Measurements from ENCODE around the gene XPO4.

The XPO4 gene

GRCh38 chr13:20848203-20848602, 54.3 kb downstream of the XPO4 start:
- Histone ChIP-seq H3K4ac (ENCODE audit: low read depth in 1 of 2, low read length in 2 of 2) (no peak overlapping the region), H3K9ac (ENCODE audit: low read length) (no peak overlapping the region), H3K23ac (ENCODE audit: low read length in 2 of 2) (no peak overlapping the region), H2AK5ac (ENCODE audit: low read length, severe bottlenecking) (no peak overlapping the region), H2AFZ (ENCODE audit: low read depth, low read length) (no peak overlapping the region), H3K4me3 (ENCODE audit: insufficient read depth in 1 of 2, low read depth in 1 of 2, low read length in 2 of 2) (no peak overlapping the region), H3K36me3 (ENCODE audit: control insufficient read depth in 1 of 2, insufficient read depth in 2 of 2, low read depth in 1 of 2, low read length in 2 of 2) (peaks cover 0 to 3% of the 10 kb centered on the region in 2 experiments), H2BK12ac (ENCODE audit: low read length in 2 of 2) (no peak overlapping the region), H3K18ac (ENCODE audit: low read depth in 1 of 2, low read length in 2 of 2) (no peak overlapping the region), H3K4me1 (ENCODE audit: control insufficient read depth, insufficient read depth, low read depth, low read length) (no peaks in the 10 kb centered on the region), H3K27me3 (ENCODE audit: control insufficient read depth in 1 of 2, insufficient read depth in 1 of 2, low read length in 2 of 2) (no peaks in the 10 kb centered on the region), H2BK15ac (ENCODE audit: low read depth, poor library complexity, severe bottlenecking) (no peak overlapping the region), H4K91ac (ENCODE audit: low read length) (no peak overlapping the region), H2BK5ac (ENCODE audit: low read depth, low read length, poor library complexity, severe bottlenecking) (no peak overlapping the region), H3K27ac (ENCODE audit: low read length, poor library complexity, severe bottlenecking) (no peak overlapping the region), H3K79me1 (replicated peaks; ENCODE audit: low read length, poor library complexity, severe bottlenecking) (peaks cover 18% of the 10 kb centered on the region), H3K9me3 (ENCODE audit: control insufficient read depth, low read length) (no peaks in the 10 kb centered on the region), H3K14ac (ENCODE audit: low read length in 2 of 2) (no peak overlapping the region), H3K4me2 (ENCODE audit: low read length, poor library complexity, severe bottlenecking) (no peak overlapping the region), H2BK120ac (ENCODE audit: low read depth, low read length) (no peak overlapping the region), H4K8ac (ENCODE audit: low read length) (no peak overlapping the region)
- no peak for DNase-seq

GRCh38 chr13:20847296-20847695, 55.2 kb downstream of the XPO4 start:
- H3K23ac ChIP-seq (ENCODE audit: low read length in 2 of 2) = no peak overlapping the region
- no peaks in the 10 kb centered on the region for H3K27me3 ChIP-seq (ENCODE audit: control insufficient read depth in 1 of 2, insufficient read depth in 1 of 2, low read length in 2 of 2)
- 33% methylated on average over 1 of the region's 1 CpG for WGBS
- no peak overlapping the region for H2AK5ac ChIP-seq (ENCODE audit: low read length, severe bottlenecking)
- H3K9ac ChIP-seq (ENCODE audit: low read length) = no peak overlapping the region
- no peaks in the 10 kb centered on the region for H3K4me1 ChIP-seq (ENCODE audit: control insufficient read depth, insufficient read depth, low read depth, low read length)
- no peak overlapping the region for H3K14ac ChIP-seq (ENCODE audit: low read length in 2 of 2)
- no peak overlapping the region for H2BK15ac ChIP-seq (ENCODE audit: low read depth, poor library complexity, severe bottlenecking)
- H3K4me2 ChIP-seq (ENCODE audit: low read length, poor library complexity, severe bottlenecking) = no peak overlapping the region
- H2BK120ac ChIP-seq (ENCODE audit: low read depth, low read length) = no peak overlapping the region
- H2AFZ ChIP-seq (ENCODE audit: low read depth, low read length) = no peak overlapping the region
- no peaks in the 10 kb centered on the region for H3K9me3 ChIP-seq (ENCODE audit: control insufficient read depth, low read length)
- H3K36me3 ChIP-seq (ENCODE audit: control insufficient read depth in 1 of 2, insufficient read depth in 2 of 2, low read depth in 1 of 2, low read length in 2 of 2) = peaks cover 3 to 8% of the 10 kb centered on the region in 2 experiments
- H3K79me1 ChIP-seq (replicated peaks; ENCODE audit: low read length, poor library complexity, severe bottlenecking) = peaks cover 14% of the 10 kb centered on the region
- H3K27ac ChIP-seq (ENCODE audit: low read length, poor library complexity, severe bottlenecking) = no peak overlapping the region
- no peak overlapping the region for H4K8ac ChIP-seq (ENCODE audit: low read length)
- no peak overlapping the region for H3K4ac ChIP-seq (ENCODE audit: low read depth in 1 of 2, low read length in 2 of 2)
- H4K91ac ChIP-seq (ENCODE audit: low read length) = no peak overlapping the region
- H2BK5ac ChIP-seq (ENCODE audit: low read depth, low read length, poor library complexity, severe bottlenecking) = no peak overlapping the region
- H3K18ac ChIP-seq (ENCODE audit: low read depth in 1 of 2, low read length in 2 of 2) = no peak overlapping the region
- no peak overlapping the region for H2BK12ac ChIP-seq (ENCODE audit: low read length in 2 of 2)
- peak; percentile 48 for DNase-seq
- no peak overlapping the region for H3K4me3 ChIP-seq (ENCODE audit: insufficient read depth in 1 of 2, low read depth in 1 of 2, low read length in 2 of 2)

- Histone ChIP-seq H3K36me3 (ENCODE audit: control insufficient read depth in 1 of 2, insufficient read depth in 2 of 2, low read depth in 1 of 2, low read length in 2 of 2) (peaks cover 6 to 36% of the 10 kb centered on the region in 2 experiments), H2BK5ac (ENCODE audit: low read depth, low read length, poor library complexity, severe bottlenecking) (no peak overlapping the region), H3K4me1 (ENCODE audit: control insufficient read depth, insufficient read depth, low read depth, low read length) (no peaks in the 10 kb centered on the region), H2BK120ac (ENCODE audit: low read depth, low read length) (no peak overlapping the region), H2AFZ (ENCODE audit: low read depth, low read length) (no peak overlapping the region), H3K4me2 (ENCODE audit: low read length, poor library complexity, severe bottlenecking) (no peak overlapping the region), H3K23ac (ENCODE audit: low read length in 2 of 2) (no peak overlapping the region), H2AK5ac (ENCODE audit: low read length, severe bottlenecking) (no peak overlapping the region), H3K9me3 (ENCODE audit: control insufficient read depth, low read length) (no peaks in the 10 kb centered on the region), H3K18ac (ENCODE audit: low read depth in 1 of 2, low read length in 2 of 2) (no peak overlapping the region), H2BK12ac (ENCODE audit: low read length in 2 of 2) (no peak overlapping the region), H3K27me3 (ENCODE audit: control insufficient read depth in 1 of 2, insufficient read depth in 1 of 2, low read length in 2 of 2) (no peaks in the 10 kb centered on the region), H4K8ac (ENCODE audit: low read length) (no peak overlapping the region), H3K14ac (ENCODE audit: low read length in 2 of 2) (no peak overlapping the region), H3K9ac (ENCODE audit: low read length) (no peak overlapping the region), H4K91ac (ENCODE audit: low read length) (no peak overlapping the region), H3K79me1 (replicated peaks; ENCODE audit: low read length, poor library complexity, severe bottlenecking) (peaks cover 20% of the 10 kb centered on the region), H3K4ac (ENCODE audit: low read depth in 1 of 2, low read length in 2 of 2) (no peak overlapping the region), H2BK15ac (ENCODE audit: low read depth, poor library complexity, severe bottlenecking) (no peak overlapping the region), H3K4me3 (ENCODE audit: insufficient read depth in 1 of 2, low read depth in 1 of 2, low read length in 2 of 2) (no peak overlapping the region), H3K27ac (ENCODE audit: low read length, poor library complexity, severe bottlenecking) (no peak overlapping the region)
- DNase-seq = no peak
- 100% methylated on average over 4 of the region's 6 CpGs for WGBS
Measured at GRCh38 chr13:20843166-20843565, 59.4 kb downstream of the XPO4 start.

GRCh38 chr13:20840568-20840967, 62.0 kb downstream of the XPO4 start:
- H3K27me3 ChIP-seq (ENCODE audit: control insufficient read depth in 1 of 2, insufficient read depth in 1 of 2, low read length in 2 of 2) = no peaks in the 10 kb centered on the region
- no peak overlapping the region for H3K4me3 ChIP-seq (ENCODE audit: insufficient read depth in 1 of 2, low read depth in 1 of 2, low read length in 2 of 2)
- H3K9ac ChIP-seq (ENCODE audit: low read length) = no peak overlapping the region
- H4K8ac ChIP-seq (ENCODE audit: low read length) = no peak overlapping the region
- H3K9me3 ChIP-seq (ENCODE audit: control insufficient read depth, low read length) = no peaks in the 10 kb centered on the region
- H2BK120ac ChIP-seq (ENCODE audit: low read depth, low read length) = no peak overlapping the region
- H3K36me3 ChIP-seq (ENCODE audit: control insufficient read depth in 1 of 2, insufficient read depth in 2 of 2, low read depth in 1 of 2, low read length in 2 of 2) = peaks cover 16 to 62% of the 10 kb centered on the region in 2 experiments
- H3K18ac ChIP-seq (ENCODE audit: low read depth in 1 of 2, low read length in 2 of 2) = no peak overlapping the region
- H2BK12ac ChIP-seq (ENCODE audit: low read length in 2 of 2) = no peak overlapping the region
- no peak overlapping the region for H4K91ac ChIP-seq (ENCODE audit: low read length)
- peaks cover 16% of the 10 kb centered on the region for H3K79me1 ChIP-seq (replicated peaks; ENCODE audit: low read length, poor library complexity, severe bottlenecking)
- no peak overlapping the region for H2AFZ ChIP-seq (ENCODE audit: low read depth, low read length)
- H3K4me2 ChIP-seq (ENCODE audit: low read length, poor library complexity, severe bottlenecking) = no peak overlapping the region
- H3K23ac ChIP-seq (ENCODE audit: low read length in 2 of 2) = no peak overlapping the region
- no peak overlapping the region for H2BK5ac ChIP-seq (ENCODE audit: low read depth, low read length, poor library complexity, severe bottlenecking)
- no peak for DNase-seq
- no peak overlapping the region for H3K27ac ChIP-seq (ENCODE audit: low read length, poor library complexity, severe bottlenecking)
- H3K4ac ChIP-seq (ENCODE audit: low read depth in 1 of 2, low read length in 2 of 2) = no peak overlapping the region
- no peak overlapping the region for H2AK5ac ChIP-seq (ENCODE audit: low read length, severe bottlenecking)
- no peak overlapping the region for H3K14ac ChIP-seq (ENCODE audit: low read length in 2 of 2)
- no peaks in the 10 kb centered on the region for H3K4me1 ChIP-seq (ENCODE audit: control insufficient read depth, insufficient read depth, low read depth, low read length)
- H2BK15ac ChIP-seq (ENCODE audit: low read depth, poor library complexity, severe bottlenecking) = no peak overlapping the region
